B cell (primary cell): ENCODE measurements around the gene RNF150. TPM values are rescaled to one million over a fixed set of nuclear protein-coding genes. Genes with fewer than 3 reads are reported as not detected.

Source experiments
- ATAC-seq: fragments of 200-7000 bp; cut with Tn5 transposase; one replicate; pipeline ENCODE4 v1.10.0; 2021; ENCODE audit warnings: low read depth, mild to moderate bottlenecking, moderate number of reproducible peaks, moderate library complexity
- CTCF ChIA-PET: fragments of 350-600 bp; sonication (Branson Sonifier 250); formaldehyde crosslinking; loops from one replicate; lab custom pipeline; 2021; ENCODE audit warnings: antibody characterized with exemption, inconsistent platforms; lab: Charles Lee
- POLR2A ChIA-PET: fragments of 350-600 bp; sonication (Branson Sonifier 250); formaldehyde crosslinking; loops from one replicate; lab custom pipeline; 2021; ENCODE audit warnings: antibody characterized with exemption; lab: Charles Lee
- DNase-seq: peaks from one replicate; pipeline ENCODE4 v3.0.0; 2013
- H2AFZ ChIP-seq: 2 replicates; pipeline ENCODE4 v1.6.1; 2012; ENCODE audit warnings: mild to moderate bottlenecking, low read depth, low read length; ENCODE audit not compliant: insufficient read depth, poor library complexity, severe bottlenecking
- H3K27ac ChIP-seq, 2 donors: 1 replicate in 1 of 2; 2 replicates in 1 of 2; pipeline ENCODE4 v1.5.1; 2012 to 2013; ENCODE audit warnings: low read length in 2 of 2, mild to moderate bottlenecking in 2 of 2, moderate library complexity in 1 of 2
- H3K27me3 ChIP-seq, 4 experiments: fragments of 200-600 bp in 1 of 4; sonication (generic) in 1 of 4; replicated peaks in 1 of 4; 1 replicate in 2 of 4; 2 replicates in 2 of 4; pipeline versions ENCODE4 v1.6.1 to v1.7.0; 2013 to 2016; ENCODE audit warnings: low read length in 3 of 4, mild to moderate bottlenecking in 2 of 4, mixed read lengths in 1 of 4, moderate library complexity in 1 of 4; ENCODE audit not compliant: insufficient read depth in 4 of 4, control insufficient read depth in 3 of 4; ENCODE audit errors: control extremely low read depth in 1 of 4
- H3K36me3 ChIP-seq, 2 experiments: replicated peaks in 1 of 2; 1 replicate in 1 of 2; 2 replicates in 1 of 2; pipeline versions ENCODE4 v1.6.1 to v1.7.1; 2013; ENCODE audit warnings: low read length in 1 of 2; ENCODE audit not compliant: insufficient read depth in 2 of 2, control insufficient read depth in 1 of 2; ENCODE audit errors: control extremely low read depth in 1 of 2, extremely low read depth in 1 of 2
- H3K4me1 ChIP-seq, 2 donors: fragments of 200-600 bp in 1 of 2; sonication (generic) in 1 of 2; 1 replicate in 1 of 2; 2 replicates in 1 of 2; pipeline versions ENCODE4 v1.5.1 to v1.6.1; 2013 to 2017; ENCODE audit warnings: low read length in 2 of 2; ENCODE audit not compliant: control insufficient read depth in 2 of 2, insufficient read depth in 2 of 2
- H3K4me2 ChIP-seq: replicated peaks from 2 replicates; pipeline ENCODE3; 2012; ENCODE audit warnings: mild to moderate bottlenecking, low read depth, low read length; ENCODE audit not compliant: poor library complexity, severe bottlenecking
- H3K4me3 ChIP-seq, 5 experiments: fragments of 200-600 bp in 1 of 5; sonication (generic) in 1 of 5; 1 replicate in 3 of 5; 2 replicates in 2 of 5; pipeline versions ENCODE4 v1.5.1 to v1.7.0; 2011 to 2016; ENCODE audit warnings: low read length in 4 of 5, mild to moderate bottlenecking in 4 of 5, low read depth in 2 of 5, control low read depth in 1 of 5, moderate library complexity in 1 of 5; ENCODE audit not compliant: insufficient read depth in 1 of 5; ENCODE audit errors: control extremely low read depth in 1 of 5, extremely low read depth in 1 of 5
- H3K79me2 ChIP-seq: fragments of 200-600 bp; sonication (generic); one replicate; pipeline ENCODE4 v1.6.0; 2016; ENCODE audit warnings: low read length; ENCODE audit not compliant: control insufficient read depth, insufficient read depth
- H3K9ac ChIP-seq: fragments of 200-600 bp; sonication (generic); 2 replicates; pipeline ENCODE4 v1.6.1; 2017; ENCODE audit warnings: mild to moderate bottlenecking, low read length, moderate library complexity
- H3K9me3 ChIP-seq, 3 donors: one replicate each; pipeline versions ENCODE4 v1.6.1 to v1.7.1; 2013; ENCODE audit warnings: low read length in 2 of 3; ENCODE audit not compliant: control insufficient read depth in 2 of 3, insufficient read depth in 1 of 3; ENCODE audit errors: control extremely low read depth in 1 of 3
- H4K20me1 ChIP-seq: 2 replicates; pipeline ENCODE4 v1.6.0; 2012; ENCODE audit warnings: mild to moderate bottlenecking, low read length; ENCODE audit not compliant: insufficient read depth, control insufficient read depth, poor library complexity, severe bottlenecking
- H3K27ac Mint-ChIP-seq: one replicate; pipeline ENCODE4 v1.8.0; 2021; ENCODE audit warnings: mixed read lengths
- H3K27me3 Mint-ChIP-seq: one replicate; pipeline ENCODE4 v1.8.0; 2021; ENCODE audit warnings: mixed read lengths
- H3K4me1 Mint-ChIP-seq: one replicate; pipeline ENCODE4 v1.8.0; 2021; ENCODE audit warnings: mixed read lengths
- H3K4me3 Mint-ChIP-seq: one replicate; pipeline ENCODE4 v1.8.0; 2021; ENCODE audit warnings: mixed read lengths
- H3K9me3 Mint-ChIP-seq: one replicate; pipeline ENCODE4 v1.8.0; 2022; ENCODE audit warnings: mixed read lengths; ENCODE audit not compliant: insufficient read depth
- CTCF ChIP-seq: fragments of 200-600 bp; IDR thresholded peaks from one replicate; pipeline ENCODE4 v1.8.0; 2022; ENCODE audit warnings: antibody characterized with exemption, mild to moderate bottlenecking
- EZH2 ChIP-seq: IDR thresholded peaks from 2 replicates; pipeline ENCODE4 v1.6.1; 2012; ENCODE audit warnings: borderline replicate concordance, low read depth, mild to moderate bottlenecking, moderate library complexity, low read length; ENCODE audit not compliant: insufficient read depth, poor library complexity, severe bottlenecking
- WGBS: methylation state at CpG from one replicate; pipeline ENCODE4 v1.1.5; 2013; ENCODE audit warnings: missing lambda C conversion rate; ENCODE audit not compliant: insufficient coverage; 5-methylcytosine and 5-hydroxymethylcytosine counted together
- intact Hi-C: fragments of 100-400 bp; cut with micrococcal nuclease; formaldehyde crosslinking; loops from one replicate; pipeline ENCODE4 v1.10.0; 2022
- polyA plus RNA-seq: library from polyadenylated mRNA; depleted of rRNA; stranded (reverse); fragments of >200 nt; gene quantifications from 2 replicates; pipeline ENCODE4 v1.2.3, GENCODE V29; 2012
- total RNA-seq, 2 donors: library from RNA; stranded (reverse); fragments of 120-200 nt in 1 of 2; gene quantifications; 1 replicate in 1 of 2; 2 replicates in 1 of 2; pipeline versions ENCODE4 v1.2.3 to v1.2.4, GENCODE V29; 2013 to 2022

The RNF150 gene
- total and polyA plus RNA-seq, 2 donors (not counting 1 experiment from before 2014, with no cell fraction given) = not detected

- Histone ChIP-seq H3K9ac (no peak overlapping the region), H4K20me1 (no peaks in the 10 kb centered on the region), H3K27ac (no peak overlapping the region), H3K4me2 (no peak overlapping the region), H2AFZ (no peak overlapping the region), H3K9me3 (peaks cover 0 to 4% (median 0%) of the 10 kb centered on the region in 3 donors), H3K36me3 (no peaks in the 10 kb centered on the region), H3K4me3 (no peak overlapping the region), H3K79me2 (peaks cover 15% of the 10 kb centered on the region), H3K27me3 (no peaks in the 10 kb centered on the region), H3K4me1 (peaks cover 18 to 25% of the 10 kb centered on the region in 2 donors)
- ChIA-PET POLR2A (interaction anchor here (1.0 to 1.5 kb wide), 2 partner anchors 59 to 106 kb away, joined by 3 to 6 read pairs; no protein-coding TSS in a partner anchor), CTCF (interaction anchor here (0.9 to 3.2 kb wide), 25 partner anchors 9 to 489 kb away, joined by 3 to 32 read pairs (median 6); partner anchors contain the start of genes SCOC and TBC1D9)
- intact Hi-C loops = no loop called here
- Mint-ChIP-seq H3K27ac (no peak overlapping the region), H3K9me3 (no peaks in the 10 kb centered on the region), H3K27me3 (no peaks in the 10 kb centered on the region), H3K4me1 (peaks cover 26% of the 10 kb centered on the region), H3K4me3 (no peak overlapping the region)
- DNase-seq = no peak
- TF ChIP-seq CTCF = no peak
- TF ChIP-seq EZH2 = no peak
- no peak for ATAC-seq
- WGBS = no CpG with 5 or more reads among the region's 1 CpG
Observed at GRCh38 chr4:140849526-140849925, 283.7 kb downstream of the RNF150 start.

GRCh38 chr4:140846736-140847135 lies 286.5 kb downstream of the RNF150 start:
- H3K9ac ChIP-seq = no peak overlapping the region
- Mint-ChIP-seq H3K27ac (no peak overlapping the region), H3K27me3 (no peaks in the 10 kb centered on the region), H3K4me3 (no peak overlapping the region), H3K9me3 (no peaks in the 10 kb centered on the region), H3K4me1 (peaks cover 26% of the 10 kb centered on the region)
- intact Hi-C loops = no loop called here
- ChIA-PET POLR2A (interaction anchor here (0.6 kb wide), 1 partner anchor 39 kb away, joined by 3 read pairs; no protein-coding TSS in a partner anchor), CTCF (interaction anchor here (0.9 to 1.3 kb wide), 4 partner anchors 56 to 125 kb away, joined by 3 to 4 read pairs (median 4); no protein-coding TSS in a partner anchor)
- no peak for TF ChIP-seq EZH2
- peaks cover 0 to 4% (median 0%) of the 10 kb centered on the region in 3 donors for H3K9me3 ChIP-seq
- no peaks in the 10 kb centered on the region for H4K20me1 ChIP-seq
- H3K27ac ChIP-seq = no peak overlapping the region
- no peak overlapping the region for H3K4me3 ChIP-seq
- no peak for DNase-seq
- no peak for ATAC-seq
- H2AFZ ChIP-seq = no peak overlapping the region
- no peaks in the 10 kb centered on the region for H3K36me3 ChIP-seq
- H3K4me1 ChIP-seq = peaks cover 18 to 25% of the 10 kb centered on the region in 2 donors
- H3K27me3 ChIP-seq = no peaks in the 10 kb centered on the region
- peaks cover 15% of the 10 kb centered on the region for H3K79me2 ChIP-seq
- H3K4me2 ChIP-seq = no peak overlapping the region
